ENCODE results near the gene CLTA. TPM values are rescaled to one million over a fixed set of nuclear protein-coding genes. Genes with fewer than 3 reads are reported as not detected.
"Not testable (repeated sequence)": the region's sequence is repeated elsewhere in the genome, so short reads cannot be mapped to it uniquely, and the experiment has no call there.

The CLTA gene
- polyA plus RNA-seq, 3 donors from 2014 or later = 62.2 to 121 (median 89.0) TPM

DNA sequence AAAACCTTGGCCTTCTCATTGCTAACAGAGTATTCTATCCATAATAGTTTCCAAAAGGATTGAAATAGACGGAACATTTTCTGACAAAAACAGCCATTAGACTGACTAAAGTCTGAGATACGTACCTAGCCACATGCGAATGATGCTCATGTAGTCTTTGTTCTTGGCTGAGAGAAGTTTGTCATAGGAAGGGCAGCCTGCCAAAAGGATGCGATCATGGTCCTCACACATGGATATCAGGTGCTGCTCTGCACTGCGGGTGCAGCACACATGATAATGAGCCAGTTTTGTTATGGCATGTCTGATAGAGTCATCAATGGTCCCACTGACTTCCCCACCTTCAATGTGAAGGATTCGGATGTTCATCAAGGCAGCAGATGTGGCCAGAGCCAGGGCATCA lies 55.2 kb downstream of the CLTA start:
- Mint-ChIP-seq H3K9me3 (no peaks in the 10 kb centered on the region), H3K27ac (no peak overlapping the region), H3K27me3 (ENCODE audit: low read depth in 3 of 3) (no peaks in the 10 kb centered on the region), H3K4me3 (no peak overlapping the region), H3K36me3 (peaks cover 7 to 14% (median 11%) of the 10 kb centered on the region in 3 donors), H3K4me1 (peaks cover 0 to 5% of the 10 kb centered on the region in 2 donors)
- DNase-seq = no peak

DNA sequence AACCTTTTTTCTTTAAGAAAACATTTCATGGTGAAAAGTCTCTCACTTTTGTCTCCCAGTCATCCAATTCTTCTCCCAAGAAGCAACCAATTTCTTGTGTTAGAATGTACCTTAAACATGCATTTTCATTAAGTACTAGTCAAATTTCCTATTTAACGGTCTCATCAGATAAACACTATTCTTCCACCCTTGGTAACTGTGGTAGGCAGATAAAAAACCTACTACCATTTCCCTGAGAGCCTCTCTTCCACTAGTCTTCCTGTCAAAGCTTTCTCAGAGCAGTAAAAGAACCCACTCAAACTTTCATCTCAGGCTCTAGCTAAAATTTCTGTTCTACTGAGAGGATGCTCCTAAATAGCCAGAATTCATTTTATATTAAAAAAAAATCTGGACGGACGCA lies 56.6 kb downstream of the CLTA start:
- H3K9me3 Mint-ChIP-seq = no peaks in the 10 kb centered on the region
- H3K27ac Mint-ChIP-seq = no peak overlapping the region
- DNase-seq = no peak
- no peaks in the 10 kb centered on the region for H3K27me3 Mint-ChIP-seq (ENCODE audit: low read depth in 3 of 3)
- H3K4me1 Mint-ChIP-seq = peaks cover 0 to 5% of the 10 kb centered on the region in 2 donors
- no peak overlapping the region for H3K4me3 Mint-ChIP-seq
- peaks cover 7 to 14% (median 11%) of the 10 kb centered on the region in 3 donors for H3K36me3 Mint-ChIP-seq

DNA sequence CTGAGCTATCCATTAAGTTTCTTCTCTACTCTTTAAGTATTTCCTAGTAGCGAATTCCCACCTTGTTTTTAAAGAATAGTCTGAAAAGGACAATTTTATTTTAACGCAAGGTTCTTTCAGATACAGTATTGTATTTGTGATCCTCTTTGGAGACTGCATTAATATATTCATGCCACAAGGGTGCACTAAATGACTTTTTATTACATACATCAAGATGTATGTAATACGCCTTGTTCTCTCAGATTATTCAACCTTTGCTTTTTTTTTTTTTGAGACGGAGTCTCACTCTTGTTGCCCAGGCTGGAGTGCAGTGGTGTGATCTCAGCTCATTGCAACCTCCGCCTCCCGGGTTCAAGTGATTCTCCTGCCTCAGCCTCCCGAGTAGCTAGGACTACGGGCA lies 57.3 kb downstream of the CLTA start:
- H3K4me1 Mint-ChIP-seq; H3K9me3 Mint-ChIP-seq; H3K27me3 Mint-ChIP-seq (ENCODE audit: low read depth in 3 of 3); H3K4me3 Mint-ChIP-seq: not testable (repeated sequence)
- peak in 2 of 3 donors; percentile 9 to 26 for DNase-seq
- Mint-ChIP-seq H3K27ac (peak overlapping the region in 1 of 6 donors; percentile 40), H3K36me3 (peaks cover 7 to 13% (median 10%) of the 10 kb centered on the region in 3 donors)

DNA sequence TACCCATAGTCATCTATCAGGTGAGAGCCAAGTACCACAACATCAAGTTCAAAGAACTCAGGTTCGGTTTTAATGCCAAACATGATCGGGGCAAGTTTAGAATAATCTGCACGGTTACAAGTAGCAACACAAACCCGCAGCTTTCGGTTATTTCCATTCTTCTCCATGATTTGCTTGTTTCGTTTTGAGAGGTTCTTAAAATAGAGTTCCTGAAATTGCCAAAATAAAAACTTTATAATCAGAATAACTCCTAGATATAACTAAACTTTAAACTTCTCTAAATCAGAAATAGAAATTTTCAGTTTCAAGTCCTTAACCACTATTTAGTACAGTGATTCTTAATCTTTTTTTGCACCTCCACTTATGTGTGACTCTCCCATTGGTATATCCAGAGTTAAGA lies 58.5 kb downstream of the CLTA start:
- no peak overlapping the region for H3K4me3 Mint-ChIP-seq
- no peak overlapping the region for H3K27ac Mint-ChIP-seq
- H3K36me3 Mint-ChIP-seq = peaks cover 5 to 10% (median 7%) of the 10 kb centered on the region in 3 donors
- peaks cover 0 to 5% of the 10 kb centered on the region in 2 donors for H3K4me1 Mint-ChIP-seq
- H3K9me3 Mint-ChIP-seq = no peaks in the 10 kb centered on the region
- no peaks in the 10 kb centered on the region for H3K27me3 Mint-ChIP-seq (ENCODE audit: low read depth in 3 of 3)
- DNase-seq = no peak

DNA sequence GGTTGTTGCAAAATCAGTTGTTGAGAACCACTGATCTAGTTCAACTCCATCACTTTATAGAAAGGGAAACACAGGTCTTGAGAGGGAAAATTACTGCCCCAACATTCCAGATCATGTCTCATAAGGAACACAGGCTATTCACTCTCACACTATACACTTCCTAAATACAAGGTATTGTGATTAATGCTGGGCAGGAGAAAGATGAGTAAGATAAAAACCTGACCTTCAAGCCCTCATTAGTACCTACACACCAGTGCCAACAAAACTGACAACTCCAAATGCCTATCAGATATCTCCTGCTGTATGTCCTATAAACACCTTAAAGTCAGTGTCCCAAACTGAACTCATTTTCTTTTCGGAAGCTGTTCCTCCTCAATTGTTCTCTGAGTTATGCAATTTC lies 59.4 kb downstream of the CLTA start:
- H3K9me3 Mint-ChIP-seq = no peaks in the 10 kb centered on the region
- peaks cover 4 to 10% (median 7%) of the 10 kb centered on the region in 3 donors for H3K36me3 Mint-ChIP-seq
- DNase-seq = no peak
- no peak overlapping the region for H3K4me3 Mint-ChIP-seq
- H3K4me1 Mint-ChIP-seq = peaks cover 0 to 5% of the 10 kb centered on the region in 2 donors
- H3K27me3 Mint-ChIP-seq (ENCODE audit: low read depth in 3 of 3) = no peaks in the 10 kb centered on the region
- no peak overlapping the region for H3K27ac Mint-ChIP-seq

DNA sequence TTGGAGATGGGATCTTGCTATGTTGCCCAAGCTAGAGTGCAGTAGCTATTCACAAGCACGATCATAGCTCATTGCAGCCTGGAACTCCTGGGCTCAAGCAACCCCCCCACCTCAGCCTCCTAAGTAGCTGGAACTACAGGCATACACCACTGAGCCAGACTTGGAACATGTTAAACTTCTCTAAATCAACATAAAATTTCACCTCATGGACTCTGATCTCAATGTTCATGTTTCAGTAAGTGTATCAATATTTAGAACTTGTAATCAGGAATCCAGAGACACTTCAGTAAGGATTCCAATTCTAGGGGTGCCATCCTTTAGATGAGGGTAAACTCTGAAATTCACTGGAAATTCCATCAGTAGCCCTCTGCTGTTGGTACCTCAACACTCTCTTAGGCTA lies 60.7 kb downstream of the CLTA start:
- peaks cover under 1 to 4% (median 4%) of the 10 kb centered on the region in 3 donors for H3K36me3 Mint-ChIP-seq
- H3K9me3 Mint-ChIP-seq = no peaks in the 10 kb centered on the region
- H3K4me3 Mint-ChIP-seq = no peak overlapping the region
- H3K27ac Mint-ChIP-seq = no peak overlapping the region
- peaks cover 0 to under 1% of the 10 kb centered on the region in 2 donors for H3K4me1 Mint-ChIP-seq
- H3K27me3 Mint-ChIP-seq (ENCODE audit: low read depth in 3 of 3) = no peaks in the 10 kb centered on the region
- no peak for DNase-seq

DNA sequence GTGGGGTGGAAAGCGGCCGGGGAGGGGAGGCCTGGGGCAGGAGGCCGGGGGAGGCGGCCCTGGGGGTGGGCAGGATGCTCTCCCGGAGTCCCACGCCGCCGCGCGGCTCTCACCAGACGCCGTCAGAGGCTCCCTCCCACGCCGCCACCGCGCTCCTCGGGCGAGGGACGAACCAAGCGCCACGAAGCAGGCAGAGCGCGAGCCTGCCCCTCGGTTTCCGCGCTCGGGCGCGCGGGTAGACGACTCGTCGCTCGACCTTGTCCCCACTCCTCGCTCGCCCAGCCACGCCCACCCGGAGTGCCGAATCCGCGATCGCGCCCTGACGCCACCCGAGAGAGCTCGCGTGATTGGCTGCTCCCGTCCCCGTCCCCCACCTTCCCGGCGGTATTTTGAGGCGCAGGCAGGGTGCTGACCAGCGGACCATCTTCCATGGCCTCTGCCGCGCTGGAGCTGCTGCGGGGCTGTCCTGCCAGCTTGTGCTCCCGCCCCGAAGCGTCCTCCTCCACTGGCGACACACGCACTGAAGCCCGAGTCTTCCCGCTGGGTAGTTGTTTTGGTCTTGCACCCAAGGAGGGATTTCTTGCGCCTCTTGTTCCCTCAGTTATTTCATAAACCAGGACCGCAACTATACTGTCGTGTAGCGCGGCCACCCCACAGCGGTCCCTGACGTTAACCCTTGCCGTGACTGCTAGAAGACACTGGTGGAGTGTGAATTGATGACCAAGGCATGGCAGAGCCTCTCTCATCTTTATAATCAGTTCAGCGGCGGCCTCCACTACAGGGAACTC lies 67.7 kb downstream of the CLTA start, which contains the start of gene GNE:
GNE (minus strand) TSS at position 241 of the 788 bp plus-strand sequence. CDS start 9,093 bp downstream, outside the sequence.
- Mint-ChIP-seq H3K27me3 (ENCODE audit: low read depth in 3 of 3) (peaks cover 0 to 11% (median 10%) of the 10 kb centered on the region in 3 donors), H3K4me3 (peak within 1 kb of the TSS; percentile 91 to 98 (median 97)), H3K4me1 (peaks cover 7 to 16% of the 10 kb centered on the region in 2 donors), H3K27ac (peak within 1 kb of the TSS; percentile 93 to 98 (median 96)), H3K36me3 (no peaks in the 10 kb centered on the region), H3K9me3 (no peaks in the 10 kb centered on the region)
- DNase-seq = peak; percentile 95 to 96 (median 96)

DNA sequence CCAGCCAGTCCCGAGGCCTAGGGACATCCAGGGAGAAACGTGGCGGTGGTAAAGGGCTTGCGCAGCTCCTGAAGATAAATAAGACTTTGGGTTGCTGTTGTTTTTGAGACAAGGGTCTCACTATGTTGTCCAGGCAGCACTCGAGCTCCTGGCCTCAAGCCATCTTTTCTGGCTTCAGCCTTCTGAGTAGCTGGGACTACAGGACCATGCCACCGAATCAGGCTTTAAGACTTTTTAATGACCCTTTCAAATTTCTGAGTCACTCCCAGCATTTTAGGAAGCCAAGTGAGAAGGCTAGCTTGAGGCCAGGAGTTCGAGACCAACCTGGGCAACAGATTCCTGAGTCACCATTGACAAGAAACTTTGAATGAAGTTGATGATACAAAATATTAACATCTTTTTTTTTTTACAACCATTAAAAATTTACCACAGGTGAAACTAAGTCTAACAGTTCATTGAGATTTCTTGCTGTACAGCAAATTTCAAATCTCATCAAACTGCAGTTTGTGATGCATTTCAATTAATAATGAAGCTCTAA lies 68.3 kb downstream of the CLTA start:
- no peak for DNase-seq
- Mint-ChIP-seq H3K27ac (peak overlapping the region; percentile 93 to 98 (median 96)), H3K27me3 (ENCODE audit: low read depth in 3 of 3) (peaks cover 0 to 11% (median 10%) of the 10 kb centered on the region in 3 donors), H3K36me3 (no peaks in the 10 kb centered on the region), H3K9me3 (no peaks in the 10 kb centered on the region), H3K4me3 (peak overlapping the region; percentile 91 to 98 (median 97)), H3K4me1 (peaks cover 7 to 16% of the 10 kb centered on the region in 2 donors)

Other genes with a start within 250 kb of the CLTA start
- not detected for gene OR2S2, start 232.8 kb upstream of the CLTA start, polyA plus RNA-seq
- gene RECK, start 154.0 kb upstream of the CLTA start, polyA plus RNA-seq = 10 to 100 TPM in 2 of 3 donors, 1 to 10 TPM in 1; 7.8 to 14.4 (median 13.8) TPM
- gene GLIPR2, start 54.2 kb upstream of the CLTA start, polyA plus RNA-seq = 100 to 1,000 TPM; 327 to 486 (median 374) TPM
- gene CCIN, start 21.5 kb upstream of the CLTA start, polyA plus RNA-seq = under 1 TPM in 1 of 3 donors, not detected in 2; 0.43 TPM
- gene GNE, start 67.5 kb downstream of the CLTA start, polyA plus RNA-seq = 1 to 10 TPM; 2.3 to 4.8 (median 4.3) TPM
- 10 to 100 TPM in 2 of 3 donors, 1 to 10 TPM in 1; 8.3 to 24.1 (median 15.3) TPM for gene RNF38, start 209.3 kb downstream of the CLTA start, polyA plus RNA-seq

All from immature natural killer cell (primary cell).